GM19397 (cell line): ENCODE results near the gene ACCS.

Experiments used
- ATAC-seq: cut with Tn5 transposase; IDR thresholded peaks from one replicate; pipeline ENCODE4 v1.9.1; 2021; ENCODE audit warnings: mild to moderate bottlenecking, moderate library complexity; ENCODE audit not compliant: unreplicated experiment

The ACCS gene

DNA sequence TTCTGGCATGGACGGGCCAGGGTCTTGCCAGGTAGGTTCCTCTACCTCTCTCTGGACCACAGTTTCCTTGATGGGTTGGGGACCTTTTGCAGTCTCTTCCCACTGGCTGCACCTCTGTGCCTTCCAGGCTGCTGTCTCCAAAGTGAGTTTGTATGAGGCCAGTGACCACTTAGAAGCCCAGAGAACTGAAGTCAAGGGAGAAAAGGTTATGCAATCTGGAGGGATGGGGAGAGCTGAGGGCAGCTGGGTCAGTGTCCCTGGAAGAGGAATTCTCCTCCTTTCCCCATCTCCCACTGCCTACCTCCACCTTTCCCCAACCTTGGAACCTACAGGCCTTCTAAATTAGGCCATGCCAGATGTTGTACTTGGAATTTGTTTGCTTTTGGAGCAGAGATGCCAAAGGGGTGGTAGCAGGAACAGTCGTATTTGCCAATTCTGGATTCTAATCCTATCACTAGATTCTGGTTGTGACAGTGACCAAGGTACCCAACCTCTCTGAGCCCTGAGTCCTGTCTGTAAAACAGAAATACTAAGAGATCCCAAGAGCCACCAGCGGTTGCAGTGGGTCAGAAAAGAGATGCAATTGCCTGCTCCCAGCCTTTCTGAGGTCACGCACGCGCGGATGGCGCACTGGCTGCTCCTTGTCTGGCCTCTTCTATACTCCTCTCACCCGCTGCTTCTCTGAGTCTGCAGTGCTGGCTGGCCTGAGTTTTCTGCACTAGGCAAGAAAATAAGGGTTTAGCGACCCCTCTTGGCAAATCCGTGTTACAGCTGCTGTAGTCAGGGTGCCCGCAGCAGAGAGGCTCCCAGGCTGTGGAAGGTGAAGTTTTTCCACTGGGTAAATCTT lies 29.0 kb upstream of the ACCS start:
- no peak for ATAC-seq

DNA sequence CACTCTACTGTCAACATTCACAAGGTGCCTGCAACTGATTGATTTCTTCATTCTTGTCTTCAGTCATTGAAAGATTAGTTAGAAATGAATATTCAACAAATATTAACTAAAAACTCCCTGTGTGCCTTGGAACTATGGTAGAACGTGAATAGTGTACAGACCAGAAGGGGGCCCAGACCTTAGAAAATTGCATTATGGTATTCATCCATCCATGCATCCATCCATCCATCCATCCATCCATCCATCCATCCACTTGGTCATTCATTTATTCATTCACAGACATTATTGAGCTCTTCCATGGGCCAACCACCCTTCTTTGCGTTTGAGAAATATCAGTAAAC lies 28.4 kb upstream of the ACCS start:
- ATAC-seq, result no peak

DNA sequence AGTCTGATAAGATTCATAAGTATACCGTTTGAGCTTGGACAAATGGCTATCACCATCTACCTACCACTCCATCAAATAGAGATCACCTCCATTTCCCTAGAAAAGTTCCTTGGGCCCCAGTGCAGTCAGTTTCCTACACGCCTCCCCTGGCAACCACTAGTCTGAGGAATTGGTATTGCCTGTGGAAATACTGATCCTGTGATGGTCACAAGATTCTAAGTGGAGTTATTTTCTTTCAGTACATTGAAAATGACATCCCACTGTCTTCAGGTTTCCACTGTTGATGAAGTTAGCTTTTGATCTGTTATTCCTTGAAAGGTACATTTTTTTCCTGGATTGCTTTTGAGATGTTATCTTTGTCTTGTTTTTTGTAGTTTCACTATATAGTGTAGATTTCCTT lies 22.9 kb upstream of the ACCS start:
- ATAC-seq, result no peak

DNA sequence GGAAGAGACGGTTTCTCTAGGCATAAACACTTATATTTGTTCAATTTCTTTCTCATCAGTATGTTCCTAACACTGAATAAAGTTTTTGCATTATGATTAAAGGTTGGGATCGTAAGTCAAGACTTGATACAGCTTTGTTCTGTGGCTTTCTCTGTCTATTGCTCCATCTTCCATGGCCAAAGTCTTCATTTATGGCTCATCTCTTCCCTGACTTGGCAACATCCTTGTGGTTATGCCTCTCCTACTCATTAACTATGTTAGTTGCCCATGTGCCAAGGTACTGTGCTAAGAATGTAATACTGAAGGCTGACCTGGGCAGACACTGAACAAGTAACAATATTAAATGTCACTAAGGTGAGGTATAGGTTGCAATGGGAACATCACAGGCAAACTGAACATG lies 19.9 kb upstream of the ACCS start:
- ATAC-seq, result no peak

DNA sequence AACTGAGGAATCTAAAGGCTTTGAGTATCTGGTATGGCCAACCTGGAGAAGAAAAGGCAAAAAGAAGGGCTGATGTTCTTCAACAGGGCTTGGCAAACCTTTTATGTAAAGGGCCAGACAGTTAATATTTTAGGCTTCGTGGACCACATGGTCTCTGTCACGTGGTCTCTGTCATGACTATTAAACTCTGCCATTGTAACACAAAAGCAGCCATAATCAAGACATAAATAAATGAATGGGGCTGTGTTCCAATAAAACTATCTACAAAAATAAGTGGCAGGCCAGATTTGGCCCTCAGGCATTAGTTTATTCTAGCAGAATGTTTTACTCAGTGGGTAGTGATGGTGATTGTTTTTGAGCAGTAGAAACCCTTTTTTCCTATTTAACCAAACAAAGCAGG lies 18.8 kb upstream of the ACCS start:
- no peak for ATAC-seq

DNA sequence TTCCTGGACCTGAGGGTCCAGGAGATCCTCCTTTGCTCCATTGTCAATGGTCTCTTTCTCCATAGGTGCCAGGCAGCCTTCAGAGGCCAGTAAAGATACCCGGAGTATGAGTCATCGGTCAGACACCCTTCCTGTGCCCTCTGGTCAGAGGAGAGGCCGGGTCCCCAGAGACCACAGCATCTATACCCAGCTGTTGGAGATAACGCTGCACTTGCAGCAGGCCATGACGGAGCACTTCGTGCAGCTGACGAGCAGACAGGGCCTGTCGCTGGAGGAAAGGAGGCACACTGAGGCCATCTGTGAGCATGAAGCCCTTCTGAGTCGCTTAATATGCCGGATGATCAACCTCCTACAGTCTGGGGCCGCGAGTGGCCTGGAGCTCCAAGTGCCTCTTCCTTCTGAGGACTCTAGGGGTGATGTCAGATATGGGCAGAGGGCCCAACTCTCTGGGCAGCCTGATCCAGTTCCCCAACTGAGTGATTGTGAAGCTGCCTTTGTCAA lies 18.1 kb upstream of the ACCS start, which contains the start of gene ACCSL:
Gene ACCSL (plus strand): TSS at position 51 of the 501 bp plus-strand sequence. CDS start 56 bp downstream, at position 107.
- ATAC-seq, result no peak

DNA sequence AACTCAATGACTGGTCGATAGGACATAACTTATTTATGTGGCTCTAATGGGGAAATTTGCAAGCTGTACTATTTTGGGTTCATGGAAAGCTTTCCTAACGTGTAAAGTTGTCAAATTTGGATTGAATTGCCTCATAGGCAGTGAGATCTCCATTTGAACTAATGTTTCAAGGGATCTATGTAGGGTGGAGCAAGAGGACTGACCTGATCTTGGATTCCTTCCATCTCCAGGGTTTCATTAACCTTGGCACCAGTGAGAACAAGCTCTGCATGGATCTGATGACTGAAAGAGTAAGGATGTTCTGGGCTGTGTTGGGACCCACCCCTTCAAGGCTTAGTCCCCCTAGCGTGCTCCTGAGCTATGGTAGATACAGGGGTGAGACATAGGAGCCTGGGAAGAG lies 16.2 kb upstream of the ACCS start:
- no peak for ATAC-seq

DNA sequence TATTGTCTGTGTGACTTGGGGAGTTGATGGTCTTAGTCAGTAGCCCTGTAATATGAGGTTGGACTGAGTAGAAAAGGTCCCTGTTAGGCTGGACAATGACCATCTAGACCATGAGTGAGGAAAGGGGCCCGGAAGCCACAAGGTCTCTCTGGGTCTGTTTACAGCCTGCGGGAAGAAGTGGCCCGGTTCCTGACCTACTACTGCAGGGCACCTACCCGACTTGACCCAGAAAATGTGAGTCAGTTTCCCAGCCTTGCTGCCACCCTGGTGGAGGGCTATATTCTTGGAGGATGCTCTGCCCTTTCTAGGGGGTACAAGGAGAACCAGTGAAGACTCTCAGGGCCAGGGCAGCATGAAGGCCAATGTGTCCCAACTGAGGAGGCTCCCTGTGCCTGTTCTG lies 14.9 kb upstream of the ACCS start:
- no peak for ATAC-seq

DNA sequence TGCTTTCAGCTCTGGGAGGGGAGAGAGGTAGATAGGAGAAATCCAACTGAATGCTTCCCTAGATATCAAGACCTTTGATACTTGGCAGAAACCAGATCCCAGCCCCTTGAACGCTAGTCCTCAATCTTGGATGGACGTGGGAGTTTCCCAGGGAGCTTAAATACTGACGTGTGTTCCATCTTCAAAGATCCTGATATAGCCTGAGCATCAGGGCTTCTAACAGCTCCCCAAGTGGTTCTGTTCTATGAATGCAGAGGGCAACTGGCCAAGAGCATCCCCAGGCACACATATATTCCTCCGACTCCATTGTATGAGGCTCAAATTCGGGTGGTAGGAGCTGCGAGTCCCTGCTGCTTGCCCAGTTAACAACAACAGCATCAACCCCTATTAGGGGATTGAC lies 8.7 kb upstream of the ACCS start:
- no peak for ATAC-seq

DNA sequence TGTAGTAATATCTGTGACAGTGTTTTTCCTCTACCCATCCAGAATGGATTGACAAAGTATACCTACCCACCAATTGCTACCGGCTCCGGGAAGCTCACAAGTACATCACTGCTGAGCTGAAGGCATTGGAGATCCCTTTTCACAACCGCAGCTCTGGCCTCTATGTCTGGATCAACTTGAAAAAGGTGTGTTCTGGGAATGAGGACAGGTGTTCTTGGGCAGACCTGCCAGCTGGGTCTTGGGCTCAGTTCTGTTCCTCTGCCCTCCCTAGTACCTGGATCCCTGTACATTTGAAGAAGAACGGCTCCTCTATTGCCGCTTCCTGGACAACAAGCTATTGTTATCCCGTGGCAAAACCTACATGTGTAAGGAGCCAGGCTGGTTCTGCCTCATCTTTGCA lies 7.8 kb upstream of the ACCS start:
- ATAC-seq, result no peak

DNA sequence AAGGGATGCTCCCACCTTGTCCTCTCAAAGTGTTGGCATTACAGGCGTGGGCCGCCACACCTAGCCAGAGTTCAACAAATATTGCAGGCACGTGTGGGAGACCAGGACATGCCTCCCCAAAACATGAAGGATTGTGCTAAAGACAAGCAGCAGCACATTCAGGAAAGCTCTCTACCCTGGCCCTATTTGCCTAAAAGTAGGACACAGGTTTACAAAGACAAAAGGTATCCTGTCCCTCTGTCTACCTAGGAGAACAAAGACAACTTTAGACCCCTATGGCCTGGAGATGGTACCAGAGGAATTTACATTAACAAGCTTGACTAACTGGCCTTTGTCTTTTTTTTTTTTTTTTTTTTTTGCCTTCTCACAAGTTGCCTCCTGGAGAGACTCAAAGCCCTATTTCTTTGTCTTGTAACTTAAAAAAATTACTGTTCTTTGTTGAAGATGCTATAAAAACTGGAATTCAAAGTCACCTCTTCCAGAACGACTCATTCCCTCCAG lies 859 bp upstream of the ACCS start:
- ATAC-seq, result no peak

DNA sequence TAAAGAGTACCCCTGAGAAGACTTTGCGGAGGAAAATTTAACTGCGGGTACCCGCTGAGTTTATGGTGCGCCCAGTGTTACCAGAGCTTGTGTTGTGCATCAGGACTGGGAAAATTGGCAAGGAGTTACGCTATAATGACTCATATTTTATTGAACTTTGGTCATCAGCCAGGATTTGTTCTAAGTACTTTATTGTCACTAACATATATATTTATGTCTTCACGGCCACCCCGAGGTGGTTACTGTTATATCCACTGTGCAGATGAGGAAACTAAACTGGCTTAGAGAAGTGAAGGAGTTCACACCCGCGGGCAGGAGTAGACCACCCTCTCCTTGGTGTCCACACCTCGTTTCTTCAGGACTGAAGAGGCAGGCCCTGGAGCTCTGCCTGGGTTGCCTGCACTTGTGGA lies 667 bp downstream of the ACCS start:
- ATAC-seq, result no peak

DNA sequence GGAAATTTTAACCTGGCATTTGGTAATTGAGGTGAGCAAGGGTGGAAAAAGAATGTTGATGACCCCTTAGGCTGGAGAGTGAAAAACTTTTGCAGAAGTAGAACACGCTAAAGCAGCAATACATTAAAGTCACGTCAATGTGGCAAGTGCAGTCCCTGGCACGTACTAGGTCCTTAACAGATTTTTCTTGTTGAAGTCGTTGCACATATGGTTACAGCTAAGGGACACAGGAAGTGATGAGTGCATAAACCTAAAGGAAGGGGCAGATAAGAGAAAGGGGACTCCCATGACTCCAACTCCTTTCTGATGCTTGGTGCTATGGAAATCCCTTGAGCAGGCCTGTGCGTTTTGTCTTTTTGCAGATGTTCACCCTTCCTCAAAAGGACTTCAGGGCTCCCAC lies 1.2 kb downstream of the ACCS start:
- no peak for ATAC-seq

DNA sequence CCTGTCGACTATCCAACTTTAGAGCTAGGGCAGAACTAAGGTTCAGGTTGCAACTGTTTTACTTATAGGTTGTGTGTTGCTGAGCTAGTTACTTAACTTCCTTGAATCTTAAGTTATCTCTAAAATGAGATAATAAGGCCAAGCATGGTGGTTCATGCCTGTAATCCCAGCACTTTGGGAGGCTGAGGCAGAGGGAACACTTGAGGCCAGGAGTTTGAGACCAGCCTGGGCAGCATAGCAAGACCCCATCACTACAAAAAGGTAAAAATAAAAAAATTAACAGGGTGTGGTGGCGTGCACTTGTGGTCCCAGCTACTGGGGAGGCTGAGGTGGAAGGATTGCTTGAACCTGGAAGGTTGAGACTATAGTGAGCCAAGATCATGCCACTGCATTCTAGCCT lies 2.1 kb downstream of the ACCS start:
- ATAC-seq, result no peak

DNA sequence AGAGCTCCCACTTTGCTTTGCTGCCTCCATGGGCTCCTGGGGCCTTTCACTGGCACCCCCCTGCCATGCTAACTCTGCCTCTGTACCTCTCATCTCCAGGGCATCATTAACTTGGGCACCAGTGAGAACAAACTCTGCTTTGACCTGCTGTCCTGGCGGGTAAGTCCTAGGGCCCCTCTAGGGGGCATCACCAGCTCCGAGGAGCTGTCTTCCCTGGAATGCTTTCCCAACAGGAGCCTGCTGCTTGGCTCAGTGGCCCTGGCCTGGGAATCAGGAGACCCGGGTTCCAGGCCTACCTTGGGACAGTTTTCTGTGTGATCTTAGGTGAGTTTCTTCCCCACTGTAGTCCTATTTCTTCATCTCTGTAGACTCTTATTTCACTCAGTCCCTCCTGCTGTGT lies 5.1 kb downstream of the ACCS start:
- no peak for ATAC-seq

DNA sequence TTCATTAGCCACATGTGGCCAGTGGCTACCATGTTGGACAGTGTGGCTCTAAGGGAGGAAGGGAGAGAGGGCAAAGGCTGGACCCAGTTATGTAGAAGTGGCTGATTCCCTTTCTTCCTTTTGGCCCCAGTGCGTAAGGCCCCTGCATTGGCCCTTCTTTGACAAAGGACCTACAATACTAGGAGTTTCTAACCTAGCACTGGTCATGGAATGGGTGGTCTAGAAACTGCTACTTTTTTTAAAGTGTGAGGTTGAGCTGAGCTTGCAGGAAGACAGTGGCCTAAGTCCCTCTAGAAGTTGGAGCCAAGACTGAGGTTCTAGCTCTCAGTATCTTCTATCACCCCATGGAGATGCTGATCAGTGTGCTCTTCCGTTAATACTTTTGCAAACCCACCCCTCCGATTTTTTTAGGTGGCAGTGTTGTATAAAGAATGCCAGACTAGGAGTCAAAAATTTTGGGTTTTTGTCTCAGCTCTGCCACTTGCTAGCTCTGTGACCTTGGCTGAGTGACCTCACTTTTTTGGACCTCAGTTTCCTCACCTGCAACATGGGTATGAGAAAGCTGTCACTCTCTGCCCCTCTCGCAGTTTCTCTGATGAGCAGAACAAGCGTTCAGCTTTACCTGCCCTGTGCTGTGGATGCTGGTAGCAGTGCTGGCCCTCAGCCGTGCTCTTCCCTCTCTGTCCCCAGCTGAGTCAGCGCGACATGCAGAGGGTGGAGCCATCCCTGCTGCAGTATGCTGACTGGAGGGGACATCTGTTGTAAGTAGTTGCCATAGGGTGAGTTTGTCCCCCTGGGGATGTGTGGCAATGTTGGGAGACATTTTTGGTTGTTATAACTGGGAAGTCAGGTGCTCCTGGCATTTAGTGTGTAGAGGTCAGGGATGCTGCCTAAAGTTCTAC lies 6.9 kb downstream of the ACCS start:
- ATAC-seq, result no peak

DNA sequence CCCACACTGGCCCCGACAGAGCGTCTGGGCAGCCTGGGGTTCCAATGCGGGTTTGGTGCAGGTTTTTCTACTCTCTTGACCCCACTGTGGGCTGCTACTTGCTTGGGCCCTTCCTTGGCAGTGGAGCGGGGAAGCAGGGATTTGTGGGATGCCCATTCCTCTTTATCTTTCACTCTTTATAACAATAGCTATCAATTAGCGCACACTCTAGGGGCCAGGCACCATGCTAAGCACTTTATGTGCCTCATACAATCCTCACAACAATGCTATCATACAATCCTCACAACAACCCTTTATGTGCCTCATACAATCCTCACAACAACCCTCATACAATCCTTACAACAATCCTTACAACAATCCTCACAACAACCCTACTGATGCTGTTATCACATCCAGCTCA lies 12.7 kb downstream of the ACCS start:
- ATAC-seq, result no peak

DNA sequence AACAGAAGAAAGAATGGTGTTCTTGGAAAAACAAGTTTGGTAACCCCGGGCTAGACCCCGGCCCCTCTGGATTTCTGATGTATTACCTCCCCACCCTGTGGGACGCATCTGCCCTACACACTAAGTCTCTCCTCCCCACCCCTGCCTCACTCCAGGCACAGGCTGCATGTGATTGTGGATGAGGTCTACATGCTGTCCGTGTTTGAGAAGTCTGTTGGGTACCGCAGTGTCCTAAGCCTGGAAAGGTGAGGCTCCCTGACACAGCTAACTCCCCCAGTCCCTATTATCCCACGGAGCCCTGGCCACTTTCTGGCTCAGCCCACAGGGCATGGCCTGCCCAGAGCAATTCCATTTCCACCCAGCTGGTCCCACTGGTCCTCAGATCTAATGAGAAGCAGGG lies 13.3 kb downstream of the ACCS start:
- ATAC-seq, result no peak

DNA sequence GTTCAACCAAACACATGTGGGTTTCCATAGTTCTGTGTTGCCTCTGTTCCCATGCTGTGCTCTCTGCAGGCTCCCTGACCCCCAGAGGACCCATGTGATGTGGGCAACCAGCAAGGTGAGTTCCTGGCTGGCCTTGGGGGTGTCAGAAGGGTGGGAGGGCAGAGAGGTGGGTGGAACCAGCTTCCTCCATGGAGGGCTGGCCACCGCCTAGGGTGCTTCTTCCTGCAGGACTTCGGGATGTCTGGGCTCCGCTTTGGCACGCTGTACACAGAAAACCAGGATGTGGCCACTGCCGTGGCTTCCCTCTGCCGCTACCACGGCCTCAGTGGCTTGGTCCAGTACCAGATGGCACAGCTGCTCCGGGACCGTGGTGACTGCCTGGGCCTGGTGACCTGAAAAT lies 14.9 kb downstream of the ACCS start:
- no peak for ATAC-seq

DNA sequence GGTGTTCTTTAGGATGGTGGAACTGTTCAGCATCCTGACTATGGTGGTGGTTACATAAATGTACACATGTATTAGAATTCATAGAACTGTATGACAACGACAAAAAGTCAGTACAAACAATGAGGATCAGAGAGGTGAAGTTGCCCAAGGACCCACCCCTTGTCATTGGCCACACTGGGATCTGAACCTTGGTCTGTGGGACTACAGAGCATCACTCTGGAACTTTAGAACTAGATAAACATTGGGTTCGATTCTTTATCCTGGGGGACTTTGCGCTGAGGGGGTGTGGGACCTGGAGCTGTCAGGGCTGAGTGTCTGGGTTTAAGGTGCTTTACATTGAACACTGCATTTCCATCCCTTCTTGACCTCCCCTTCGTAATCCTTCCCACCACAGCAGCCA lies 16.6 kb downstream of the ACCS start:
- no peak for ATAC-seq

DNA sequence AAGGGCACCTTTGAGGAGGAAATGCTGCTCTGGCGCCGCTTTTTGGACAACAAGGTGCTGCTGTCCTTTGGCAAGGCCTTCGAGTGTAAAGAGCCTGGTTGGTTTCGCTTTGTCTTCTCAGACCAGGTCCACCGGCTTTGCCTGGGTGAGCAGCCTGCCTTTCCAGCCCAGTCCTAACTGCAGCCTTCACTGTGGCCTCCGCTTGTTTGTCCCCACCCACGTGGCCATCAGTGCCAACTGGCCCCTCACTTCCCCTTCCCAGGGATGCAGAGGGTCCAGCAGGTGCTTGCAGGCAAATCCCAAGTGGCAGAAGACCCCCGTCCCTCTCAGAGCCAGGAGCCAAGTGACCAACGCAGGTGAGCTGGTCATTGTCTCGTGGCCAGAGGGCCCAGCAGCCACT lies 17.4 kb downstream of the ACCS start:
- ATAC-seq, result no peak

DNA sequence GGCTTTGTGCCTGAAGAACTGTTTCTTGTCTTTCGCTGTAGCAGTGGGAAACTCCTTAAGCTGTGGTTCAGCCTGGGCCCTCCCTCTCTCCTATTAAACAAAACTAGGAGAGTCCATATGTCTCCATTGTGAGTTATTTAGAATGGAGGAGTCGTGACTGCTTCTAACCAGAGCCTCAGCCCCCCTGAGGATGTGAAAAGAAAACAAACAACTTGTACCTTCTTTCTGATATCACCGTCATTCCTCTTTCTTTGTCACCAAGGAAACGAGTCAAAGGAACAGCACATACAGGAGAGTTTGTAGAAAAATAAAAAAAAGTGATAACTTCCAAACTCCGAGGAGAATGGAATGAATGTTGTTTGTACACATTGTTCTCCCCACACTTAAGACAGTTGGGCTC lies 17.8 kb downstream of the ACCS start:
- no peak for ATAC-seq
